Calu3 (cell line): Measurements from ENCODE around the gene SETD2. TPM values are rescaled to one million over a fixed set of nuclear protein-coding genes. Genes with fewer than 3 reads are reported as not detected.
A peak's percentile ranks its signal among the peaks of the same experiment; 100 is the strongest.

Experiments used
- BruUV-seq: library from RNA; stranded (reverse); fragments of 400-500 nt; replicated peaks from 2 replicates; lab custom pipeline; 2021; lab: Mats Ljungman, UMichigan
- CTCF ChIA-PET: fragments of 300-600 bp; sonication (Branson Sonifier 250); formaldehyde crosslinking; loops from one replicate; lab custom pipeline; 2022; ENCODE audit warnings: antibody characterized with exemption; lab: Charles Lee
- DNase-seq: peaks from one replicate; pipeline ENCODE4 v3.0.0; 2022
- H3K27ac Mint-ChIP-seq: one replicate; pipeline ENCODE4 v1.8.0; 2022; ENCODE audit warnings: mixed read lengths; ENCODE audit not compliant: unreplicated experiment
- H3K27me3 Mint-ChIP-seq: one replicate; pipeline ENCODE4 v1.8.0; 2022; ENCODE audit warnings: mixed read lengths; ENCODE audit not compliant: unreplicated experiment
- H3K36me3 Mint-ChIP-seq: one replicate; pipeline ENCODE4 v1.8.0; 2022; ENCODE audit warnings: mild to moderate bottlenecking, moderate library complexity, mixed read lengths; ENCODE audit not compliant: insufficient read depth, unreplicated experiment
- H3K4me1 Mint-ChIP-seq: one replicate; pipeline ENCODE4 v1.8.0; 2022; ENCODE audit warnings: mild to moderate bottlenecking, low read depth, mixed read lengths; ENCODE audit not compliant: unreplicated experiment
- H3K4me3 Mint-ChIP-seq: one replicate; pipeline ENCODE4 v1.8.0; 2022; ENCODE audit warnings: mild to moderate bottlenecking, low read depth, moderate library complexity, mixed read lengths; ENCODE audit not compliant: unreplicated experiment
- H3K9me3 Mint-ChIP-seq: one replicate; pipeline ENCODE4 v1.8.0; 2022; ENCODE audit warnings: low read depth, mixed read lengths; ENCODE audit not compliant: unreplicated experiment
- intact Hi-C: fragments of 100-400 bp; cut with micrococcal nuclease; formaldehyde crosslinking; loops from one replicate; pipeline ENCODE4 v1.10.0; 2022; ENCODE audit not compliant: unreplicated experiment
- total RNA-seq: library from RNA; stranded (reverse); gene quantifications from 2 replicates; pipeline ENCODE4 v1.2.3, GENCODE V29; 2022
- TF ChIP-seq, protein P1 (sequence below): fragments of 200-600 bp; IDR thresholded peaks from one replicate; pipeline ENCODE4 v1.8.0; 2022; ENCODE audit warnings: antibody characterized with exemption; ENCODE audit not compliant: unreplicated experiment

SETD2 gene
- total RNA-seq, 1 experiment from 2014 or later, result 39.2 TPM

GRCh38 chr3:47086071-47086470 lies 77.8 kb downstream of the SETD2 start:
- CTCF ChIA-PET, result no interaction called here
- BruUV-seq, result no TSS peak
- Mint-ChIP-seq H3K4me3 (no peak overlapping the region), H3K9me3 (no peaks in the 10 kb centered on the region), H3K27me3 (no peaks in the 10 kb centered on the region), H3K4me1 (peaks cover 17% of the 10 kb centered on the region), H3K27ac (peak overlapping the region; percentile 30), H3K36me3 (peaks cover 14% of the 10 kb centered on the region)
- DNase-seq, result no peak
- TF ChIP-seq, protein P1, sequence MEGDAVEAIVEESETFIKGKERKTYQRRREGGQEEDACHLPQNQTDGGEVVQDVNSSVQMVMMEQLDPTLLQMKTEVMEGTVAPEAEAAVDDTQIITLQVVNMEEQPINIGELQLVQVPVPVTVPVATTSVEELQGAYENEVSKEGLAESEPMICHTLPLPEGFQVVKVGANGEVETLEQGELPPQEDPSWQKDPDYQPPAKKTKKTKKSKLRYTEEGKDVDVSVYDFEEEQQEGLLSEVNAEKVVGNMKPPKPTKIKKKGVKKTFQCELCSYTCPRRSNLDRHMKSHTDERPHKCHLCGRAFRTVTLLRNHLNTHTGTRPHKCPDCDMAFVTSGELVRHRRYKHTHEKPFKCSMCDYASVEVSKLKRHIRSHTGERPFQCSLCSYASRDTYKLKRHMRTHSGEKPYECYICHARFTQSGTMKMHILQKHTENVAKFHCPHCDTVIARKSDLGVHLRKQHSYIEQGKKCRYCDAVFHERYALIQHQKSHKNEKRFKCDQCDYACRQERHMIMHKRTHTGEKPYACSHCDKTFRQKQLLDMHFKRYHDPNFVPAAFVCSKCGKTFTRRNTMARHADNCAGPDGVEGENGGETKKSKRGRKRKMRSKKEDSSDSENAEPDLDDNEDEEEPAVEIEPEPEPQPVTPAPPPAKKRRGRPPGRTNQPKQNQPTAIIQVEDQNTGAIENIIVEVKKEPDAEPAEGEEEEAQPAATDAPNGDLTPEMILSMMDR, result no peak
- intact Hi-C loops, result loop anchor here (10.0 kb wide), 1 partner anchor 239 kb away; no protein-coding TSS in a partner anchor

DNA sequence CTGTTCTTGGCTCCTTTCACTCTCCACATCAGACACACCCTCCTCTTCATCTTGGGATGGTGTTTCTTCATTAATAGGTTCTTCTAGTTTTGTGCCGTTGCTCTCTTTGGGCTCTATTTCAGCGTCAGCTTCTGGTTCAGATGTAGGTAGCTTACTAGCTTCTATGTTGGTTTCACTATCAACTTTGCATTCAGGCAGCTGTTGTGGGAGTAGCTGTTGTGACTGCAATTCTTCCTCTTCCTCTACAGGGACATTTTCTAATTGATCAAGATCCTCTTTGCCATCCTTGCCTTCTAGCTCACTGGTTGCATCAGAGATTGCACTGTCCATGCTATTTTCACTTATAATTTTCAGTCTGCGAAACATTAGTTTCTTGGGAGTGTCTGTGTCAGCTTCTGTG lies 80.1 kb downstream of the SETD2 start:
- H3K4me1 Mint-ChIP-seq, result peaks cover 8% of the 10 kb centered on the region
- H3K27me3 Mint-ChIP-seq, result no peaks in the 10 kb centered on the region
- TF ChIP-seq, protein P1, result no peak
- BruUV-seq, result TSS peak; percentile 68
- no peak for DNase-seq
- CTCF ChIA-PET, result interaction anchor here (0.5 kb wide), 1 partner anchor 51 kb away, joined by 3 read pairs; no protein-coding TSS in a partner anchor
- no peak overlapping the region for H3K4me3 Mint-ChIP-seq
- no peak overlapping the region for H3K27ac Mint-ChIP-seq
- H3K9me3 Mint-ChIP-seq, result no peaks in the 10 kb centered on the region
- intact Hi-C loops, result loop anchor here (10.0 kb wide), 1 partner anchor 241 kb away; no protein-coding TSS in a partner anchor
- peaks cover 18% of the 10 kb centered on the region for H3K36me3 Mint-ChIP-seq

GRCh38 chr3:47082519-47082918 lies 81.4 kb downstream of the SETD2 start:
- no TSS peak for BruUV-seq
- no peaks in the 10 kb centered on the region for H3K27me3 Mint-ChIP-seq
- H3K27ac Mint-ChIP-seq, result no peak overlapping the region
- no peak overlapping the region for H3K4me3 Mint-ChIP-seq
- H3K4me1 Mint-ChIP-seq, result peaks cover 8% of the 10 kb centered on the region
- H3K36me3 Mint-ChIP-seq, result peaks cover 18% of the 10 kb centered on the region
- intact Hi-C loops, result loop anchor here (10.0 kb wide), 1 partner anchor 242 kb away; no protein-coding TSS in a partner anchor
- CTCF ChIA-PET, result interaction anchor here (0.6 to 1.1 kb wide), 2 partner anchors 12 to 706 kb away, joined by 3 to 4 read pairs; no protein-coding TSS in a partner anchor
- H3K9me3 Mint-ChIP-seq, result no peaks in the 10 kb centered on the region
- DNase-seq, result no peak
- TF ChIP-seq, protein P1, result no peak

DNA sequence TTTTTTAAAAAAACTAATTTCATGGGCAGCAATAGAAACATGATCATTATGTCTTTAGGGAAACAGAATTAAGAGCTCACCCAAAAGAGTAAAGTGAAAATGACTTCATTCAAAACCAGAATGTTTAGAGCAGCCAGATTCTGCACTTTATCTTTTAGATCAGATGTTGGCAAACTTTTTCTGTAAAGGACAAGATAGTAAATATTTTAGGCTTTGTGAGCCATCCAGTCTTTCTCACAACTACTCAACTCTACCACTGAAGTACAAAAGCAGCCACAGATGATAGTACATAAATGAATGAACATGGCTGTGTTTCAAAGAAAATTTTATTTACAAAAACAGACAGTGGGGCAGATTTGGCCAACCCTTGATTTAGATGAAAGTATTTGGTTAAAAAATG lies 84.5 kb downstream of the SETD2 start:
- TF ChIP-seq, protein P1, result no peak
- BruUV-seq, result no TSS peak
- no peak overlapping the region for H3K27ac Mint-ChIP-seq
- H3K4me3 Mint-ChIP-seq, result no peak overlapping the region
- CTCF ChIA-PET, result no interaction called here
- H3K27me3 Mint-ChIP-seq, result no peaks in the 10 kb centered on the region
- no peak for DNase-seq
- peaks cover 8% of the 10 kb centered on the region for H3K4me1 Mint-ChIP-seq
- no peaks in the 10 kb centered on the region for H3K9me3 Mint-ChIP-seq
- H3K36me3 Mint-ChIP-seq, result peaks cover 14% of the 10 kb centered on the region
- intact Hi-C loops, result no loop called here
